GM12892 (cell line): ENCODE data around the gene MDH2.

Experiments
- POLR2A ChIP-seq: IDR thresholded peaks from 2 replicates; pipeline ENCODE4 v1.6.1; 2011; ENCODE audit warnings: low read depth, low read length, control low read depth
- POLR2AphosphoS5 ChIP-seq: IDR thresholded peaks from 2 replicates; pipeline ENCODE4 v1.6.1; 2011; ENCODE audit warnings: low read depth, low read length, control low read depth
- TAF1 ChIP-seq: IDR thresholded peaks from 2 replicates; pipeline ENCODE4 v1.6.1; 2011; ENCODE audit warnings: low read depth, mild to moderate bottlenecking, control low read depth, low read length, borderline replicate concordance

GRCh38 chr7:76022026-76022780 is 25.7 kb upstream of the MDH2 start:
- TF ChIP-seq POLR2AphosphoS5 (no peak), TAF1 (no peak), POLR2A (no peak)
